Measurements from ENCODE around the gene STK11IP. TPM values are rescaled to one million over a fixed set of nuclear protein-coding genes. Genes with fewer than 3 reads are reported as not detected.
A peak's percentile ranks its signal among the peaks of the same experiment; 100 is the strongest.

Gene STK11IP
- total and polyA plus RNA-seq, 2 of the 13 experiments (the other 11 are each of a cell fraction or from before 2014, with no cell fraction given) = 12.8 to 24.0 TPM

DNA sequence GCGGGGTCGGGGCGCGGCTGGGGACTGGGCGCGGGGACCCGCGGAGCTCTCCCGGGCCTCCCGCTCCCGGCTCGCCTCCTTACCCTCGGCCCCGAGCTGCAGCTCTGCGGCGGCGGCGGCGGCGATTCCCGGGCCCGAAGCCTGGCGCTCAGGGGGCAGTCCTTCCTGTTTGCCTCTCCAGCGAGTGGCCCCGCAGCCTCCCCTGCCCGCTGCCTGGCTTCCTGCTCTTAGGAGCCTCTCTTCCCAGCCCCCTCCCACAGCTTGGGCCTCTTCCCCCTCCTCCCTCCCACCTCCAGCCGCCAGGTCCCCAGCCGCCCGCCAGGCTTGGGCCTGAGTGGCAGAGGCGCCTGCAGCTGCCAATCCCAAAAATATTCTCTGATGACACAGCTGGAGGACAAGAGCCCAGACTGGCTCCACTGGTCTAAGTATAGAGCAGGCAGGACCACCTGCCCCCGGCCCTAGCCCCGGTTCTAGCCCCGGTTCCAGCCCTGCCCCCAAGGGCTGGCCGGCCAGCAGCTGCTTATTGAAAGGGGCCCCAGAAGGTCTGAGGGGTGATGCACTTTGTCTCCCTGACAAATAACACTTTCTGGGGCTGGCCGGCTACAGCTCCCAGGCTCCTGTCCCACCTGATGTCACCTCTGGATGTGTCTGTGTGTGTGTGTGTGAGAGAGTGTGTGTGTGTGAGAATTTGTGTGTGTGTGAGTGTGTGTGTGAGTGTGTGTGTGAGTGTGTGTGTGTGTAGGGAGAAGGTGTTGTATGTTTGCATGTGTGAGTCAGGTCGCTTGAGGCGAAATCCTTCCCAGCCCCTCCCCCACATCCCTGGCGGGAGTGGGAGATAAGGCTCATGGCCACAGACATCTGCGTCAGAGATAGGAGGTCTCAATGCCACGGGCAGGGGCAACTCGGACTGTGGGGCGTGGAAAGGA, 26.1 kb upstream of the STK11IP start, which contains the start of gene OBSL1 (continued):
- TF ChIP-seq ZBTB49 (CRISPR knock-in tag; IDR thresholded peaks at IDR 0.05; ENCODE audit: borderline replicate concordance) (no peak), MAF1 (CRISPR knock-in tag; IDR thresholded peaks at IDR 0.05; ENCODE audit: borderline replicate concordance) (0 out of 2 replicates have a peak, but pooled peaks have one; percentile 37), SRY (CRISPR knock-in tag; IDR thresholded peaks at IDR 0.05) (0 out of 2 replicates have a peak, but pooled peaks have one; percentile 40), FOSL1 (CRISPR knock-in tag; IDR thresholded peaks at IDR 0.05; ENCODE audit: borderline replicate concordance) (peak; percentile 27; the same call in 1 of the 2 replicates), KDM3A (CRISPR knock-in tag; IDR thresholded peaks at IDR 0.05; ENCODE audit: low read depth) (0 out of 2 replicates have a peak, but pooled peaks have one; percentile 33), MEF2D (CRISPR knock-in tag; IDR thresholded peaks at IDR 0.05) (peak; percentile 69; the same call in 1 of the 2 replicates), ZNF207 (IDR thresholded peaks at IDR 0.05; ENCODE audit: borderline replicate concordance) (no peak), ZNF7 (CRISPR knock-in tag; IDR thresholded peaks at IDR 0.05) (no peak), GLMP (CRISPR knock-in tag; IDR thresholded peaks at IDR 0.05; ENCODE audit: borderline replicate concordance) (no peak), ZBTB4 (CRISPR knock-in tag; IDR thresholded peaks at IDR 0.05; ENCODE audit: borderline replicate concordance) (peak; percentile 83), ZMAT5 (CRISPR knock-in tag; IDR thresholded peaks at IDR 0.05; ENCODE audit: borderline replicate concordance, low read depth) (no peak), ZNF274 (CRISPR knock-in tag; IDR thresholded peaks at IDR 0.05) (peak; percentile 42; the same call in 1 of the 2 replicates), ZNF484 (CRISPR knock-in tag; IDR thresholded peaks at IDR 0.05; ENCODE audit: borderline replicate concordance, low read depth) (peak; percentile 71; the same call in 1 of the 2 replicates), KLF9 (CRISPR knock-in tag; IDR thresholded peaks at IDR 0.05; ENCODE audit: low read depth) (no peak)
- TF ChIP-seq, protein P1, sequence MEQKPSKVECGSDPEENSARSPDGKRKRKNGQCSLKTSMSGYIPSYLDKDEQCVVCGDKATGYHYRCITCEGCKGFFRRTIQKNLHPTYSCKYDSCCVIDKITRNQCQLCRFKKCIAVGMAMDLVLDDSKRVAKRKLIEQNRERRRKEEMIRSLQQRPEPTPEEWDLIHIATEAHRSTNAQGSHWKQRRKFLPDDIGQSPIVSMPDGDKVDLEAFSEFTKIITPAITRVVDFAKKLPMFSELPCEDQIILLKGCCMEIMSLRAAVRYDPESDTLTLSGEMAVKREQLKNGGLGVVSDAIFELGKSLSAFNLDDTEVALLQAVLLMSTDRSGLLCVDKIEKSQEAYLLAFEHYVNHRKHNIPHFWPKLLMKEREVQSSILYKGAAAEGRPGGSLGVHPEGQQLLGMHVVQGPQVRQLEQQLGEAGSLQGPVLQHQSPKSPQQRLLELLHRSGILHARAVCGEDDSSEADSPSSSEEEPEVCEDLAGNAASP (CRISPR knock-in tag; IDR thresholded peaks at IDR 0.05; ENCODE audit: borderline replicate concordance) = peak; percentile 93
- TF ChIP-seq, protein P2, sequence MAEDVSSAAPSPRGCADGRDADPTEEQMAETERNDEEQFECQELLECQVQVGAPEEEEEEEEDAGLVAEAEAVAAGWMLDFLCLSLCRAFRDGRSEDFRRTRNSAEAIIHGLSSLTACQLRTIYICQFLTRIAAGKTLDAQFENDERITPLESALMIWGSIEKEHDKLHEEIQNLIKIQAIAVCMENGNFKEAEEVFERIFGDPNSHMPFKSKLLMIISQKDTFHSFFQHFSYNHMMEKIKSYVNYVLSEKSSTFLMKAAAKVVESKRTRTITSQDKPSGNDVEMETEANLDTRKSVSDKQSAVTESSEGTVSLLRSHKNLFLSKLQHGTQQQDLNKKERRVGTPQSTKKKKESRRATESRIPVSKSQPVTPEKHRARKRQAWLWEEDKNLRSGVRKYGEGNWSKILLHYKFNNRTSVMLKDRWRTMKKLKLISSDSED (CRISPR knock-in tag; IDR thresholded peaks at IDR 0.05) = no peak

Measured in HepG2 (cell line).